GM21825 (cell line): Measurements from ENCODE around the gene ITGA3.

Experiments used
- ATAC-seq: cut with Tn5 transposase; IDR thresholded peaks from one replicate; pipeline ENCODE4 v1.9.1; 2021; ENCODE audit warnings: mild to moderate bottlenecking, moderate library complexity; ENCODE audit not compliant: unreplicated experiment

The ITGA3 gene

DNA sequence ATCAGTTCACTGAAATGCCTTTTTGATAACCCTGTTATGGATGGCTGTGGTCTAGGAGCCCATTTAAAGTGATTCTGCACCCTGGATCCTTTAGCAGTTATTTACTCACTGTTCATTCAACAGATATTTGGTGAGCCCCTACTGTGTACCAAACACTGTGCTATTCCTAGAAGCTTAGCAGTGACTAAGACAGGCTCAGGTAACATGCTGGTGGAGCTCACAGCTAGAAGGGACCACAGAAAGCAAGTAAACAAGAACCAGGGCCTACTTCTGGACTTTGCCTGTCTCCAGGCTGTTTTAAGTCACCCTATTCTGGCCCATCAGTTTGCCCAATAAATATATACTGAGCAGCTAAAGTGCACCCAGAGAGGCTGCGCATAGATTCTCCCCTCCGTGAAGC lies 11.1 kb downstream of the ITGA3 start:
- no peak for ATAC-seq

DNA sequence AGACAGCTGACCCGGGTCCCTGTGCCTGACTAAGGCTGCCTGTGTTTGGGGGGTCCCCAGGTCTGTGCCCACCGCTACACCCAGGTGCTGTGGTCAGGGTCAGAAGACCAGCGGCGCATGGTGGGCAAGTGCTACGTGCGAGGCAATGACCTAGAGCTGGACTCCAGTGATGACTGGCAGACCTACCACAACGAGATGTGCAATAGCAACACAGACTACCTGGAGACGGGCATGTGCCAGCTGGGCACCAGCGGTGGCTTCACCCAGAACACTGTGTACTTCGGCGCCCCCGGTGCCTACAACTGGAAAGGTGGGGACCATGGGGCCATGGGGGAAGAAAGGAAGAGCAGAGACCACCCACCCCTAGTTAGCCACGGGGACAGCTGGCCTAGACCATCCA lies 12.1 kb downstream of the ITGA3 start:
- no peak for ATAC-seq

GRCh38 chr17:50070908-50071680 lies 15.2 kb downstream of the ITGA3 start:
- ATAC-seq, result no peak

- no peak for ATAC-seq
Measured at GRCh38 chr17:50071692-50072091, 15.8 kb downstream of the ITGA3 start.

DNA sequence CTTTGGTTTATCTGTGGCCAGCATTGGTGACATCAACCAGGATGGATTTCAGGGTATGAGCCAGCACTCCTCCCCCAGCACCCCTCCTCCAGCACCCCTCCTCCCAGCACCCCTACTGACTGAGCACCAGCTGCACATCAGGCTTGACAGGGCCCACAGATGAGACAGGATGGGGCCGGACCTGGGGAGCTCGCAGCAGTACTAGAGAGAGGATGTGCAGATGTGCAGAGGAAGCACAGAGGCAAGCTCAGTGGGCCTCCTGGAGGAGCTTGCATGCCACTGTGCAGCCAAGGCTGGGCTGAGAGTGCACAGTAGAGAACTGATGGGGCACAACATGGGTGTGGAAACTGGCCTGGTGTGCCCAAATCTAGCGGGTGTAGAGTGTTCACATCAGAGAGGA lies 16.2 kb downstream of the ITGA3 start:
- ATAC-seq, result no peak

GRCh38 chr17:50072925-50073324 lies 17.0 kb downstream of the ITGA3 start:
- no peak for ATAC-seq

GRCh38 chr17:50074227-50074626 lies 18.3 kb downstream of the ITGA3 start:
- no peak for ATAC-seq

DNA sequence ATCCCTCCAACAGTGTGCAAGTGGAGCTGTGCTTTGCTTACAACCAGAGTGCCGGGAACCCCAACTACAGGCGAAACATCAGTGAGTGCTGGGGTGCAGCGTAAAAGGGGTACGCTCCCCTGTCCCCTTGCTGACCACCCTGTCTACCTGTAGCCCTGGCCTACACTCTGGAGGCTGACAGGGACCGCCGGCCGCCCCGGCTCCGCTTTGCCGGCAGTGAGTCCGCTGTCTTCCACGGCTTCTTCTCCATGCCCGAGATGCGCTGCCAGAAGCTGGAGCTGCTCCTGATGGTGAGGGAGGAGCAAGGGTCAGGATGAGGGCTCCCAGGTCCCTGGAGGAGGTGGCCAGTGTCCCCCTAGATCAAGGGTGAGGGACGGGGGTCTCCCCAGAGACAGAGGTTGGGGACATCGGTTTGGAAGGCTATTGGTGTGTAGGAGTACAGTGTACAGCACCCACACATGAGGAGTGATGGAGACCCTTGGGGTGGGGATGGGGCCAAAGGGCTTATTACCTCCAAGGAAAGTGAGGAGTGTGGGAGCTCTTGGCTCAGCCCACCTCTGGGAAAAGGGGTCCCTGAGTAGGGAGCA lies 19.6 kb downstream of the ITGA3 start:
- no peak for ATAC-seq

GRCh38 chr17:50076221-50076590 lies 20.3 kb downstream of the ITGA3 start:
- no peak for ATAC-seq

- ATAC-seq, result no peak
Measured at GRCh38 chr17:50076591-50077235, 20.8 kb downstream of the ITGA3 start.

- ATAC-seq, result no peak
Measured at GRCh38 chr17:50078430-50078829, 22.5 kb downstream of the ITGA3 start.

DNA sequence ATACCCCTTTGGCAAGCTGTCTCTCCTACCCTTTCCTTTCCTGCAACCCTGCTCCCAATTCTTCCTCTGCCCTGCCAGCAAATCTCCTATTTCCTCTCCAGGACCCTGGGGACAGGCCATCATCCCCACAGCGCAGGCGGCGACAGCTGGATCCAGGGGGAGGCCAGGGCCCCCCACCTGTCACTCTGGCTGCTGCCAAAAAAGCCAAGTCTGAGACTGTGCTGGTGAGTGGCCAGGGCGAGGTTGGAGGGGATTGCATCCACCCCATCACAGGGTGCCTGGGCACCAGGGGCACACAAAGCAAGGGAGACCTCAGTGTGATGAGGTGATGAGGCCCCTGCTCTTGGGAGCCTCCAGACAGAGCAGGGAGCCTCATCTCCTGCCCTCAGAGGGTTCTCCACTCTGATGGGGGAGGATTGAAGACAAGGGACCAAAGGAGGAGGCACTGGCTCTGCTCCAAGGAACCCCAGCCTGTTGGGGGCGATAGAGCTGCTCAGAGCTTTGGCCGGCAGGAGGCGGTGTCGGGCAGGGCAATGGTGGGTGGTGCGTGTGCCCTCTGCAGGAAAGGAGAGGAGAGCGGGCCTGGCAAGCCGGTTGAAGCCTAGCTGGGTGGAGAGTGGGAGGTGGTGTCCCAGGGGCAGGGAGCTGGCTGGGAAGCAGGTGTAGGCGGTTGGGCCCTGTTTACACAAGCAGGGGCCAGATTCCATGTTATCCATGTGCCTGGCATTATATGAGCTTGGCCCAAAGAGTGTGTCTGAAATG lies 23.6 kb downstream of the ITGA3 start:
- no peak for ATAC-seq

GRCh38 chr17:50080096-50080480 lies 24.2 kb downstream of the ITGA3 start:
- no peak for ATAC-seq

DNA sequence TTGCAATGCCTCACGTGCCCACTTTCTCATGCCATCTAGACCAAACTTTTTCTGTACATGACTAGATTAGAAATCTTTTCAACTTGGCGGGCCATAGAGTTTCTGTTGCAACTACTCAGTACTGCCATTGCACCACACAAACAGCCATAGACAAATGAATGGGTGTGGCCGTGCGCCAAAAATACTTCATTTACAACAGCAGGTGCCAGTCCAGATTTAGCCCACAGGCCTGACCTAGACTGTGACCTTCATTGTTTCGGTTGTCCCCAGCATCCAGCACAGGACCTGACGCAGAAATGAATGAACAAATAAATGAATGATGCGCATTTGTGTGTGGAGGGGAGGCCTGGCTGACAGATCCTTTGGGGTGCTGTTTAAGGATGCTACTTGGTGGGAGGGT lies 24.9 kb downstream of the ITGA3 start:
- no peak for ATAC-seq

DNA sequence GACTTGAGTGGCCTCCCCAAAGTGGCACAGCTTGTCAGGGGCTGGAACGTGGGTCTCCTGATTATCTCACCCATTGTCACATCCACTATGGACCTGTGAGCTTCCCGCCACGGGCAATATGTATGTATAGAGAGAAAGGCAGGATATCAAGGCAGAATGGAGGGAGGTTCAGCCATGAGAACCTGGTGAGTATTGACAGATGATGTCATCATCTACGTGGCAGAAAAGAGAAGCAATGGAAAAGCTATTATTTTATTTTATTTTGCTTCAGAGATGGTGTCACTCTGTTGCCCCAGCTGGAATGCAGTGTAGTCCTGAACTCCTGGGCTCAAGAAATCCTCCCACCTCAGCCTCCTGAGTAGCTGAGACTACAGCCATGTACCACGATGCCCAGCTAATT lies 25.8 kb downstream of the ITGA3 start:
- ATAC-seq, result no peak

GRCh38 chr17:50087246-50087911 lies 31.5 kb downstream of the ITGA3 start:
- ATAC-seq, result no peak

DNA sequence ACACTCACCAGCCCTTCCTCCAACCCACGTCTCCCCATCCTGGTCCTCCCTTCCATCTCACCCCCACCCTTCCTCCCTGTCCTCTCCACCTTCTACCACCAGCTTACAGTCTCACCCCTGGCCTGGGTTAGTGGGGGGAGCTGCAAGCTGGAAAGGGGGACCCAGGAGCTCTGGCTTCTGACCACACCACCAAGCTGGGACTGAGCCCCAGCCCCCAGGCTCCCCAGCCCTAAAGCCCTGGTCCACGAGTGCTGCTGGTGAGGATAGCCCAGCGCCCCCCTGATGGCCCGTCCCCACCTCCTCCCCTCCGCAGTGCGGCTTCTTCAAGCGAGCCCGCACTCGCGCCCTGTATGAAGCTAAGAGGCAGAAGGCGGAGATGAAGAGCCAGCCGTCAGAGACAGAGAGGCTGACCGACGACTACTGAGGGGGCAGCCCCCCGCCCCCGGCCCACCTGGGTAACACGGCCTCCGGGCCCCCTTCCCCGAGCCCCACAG lies 32.0 kb downstream of the ITGA3 start:
- ATAC-seq, result no peak

DNA sequence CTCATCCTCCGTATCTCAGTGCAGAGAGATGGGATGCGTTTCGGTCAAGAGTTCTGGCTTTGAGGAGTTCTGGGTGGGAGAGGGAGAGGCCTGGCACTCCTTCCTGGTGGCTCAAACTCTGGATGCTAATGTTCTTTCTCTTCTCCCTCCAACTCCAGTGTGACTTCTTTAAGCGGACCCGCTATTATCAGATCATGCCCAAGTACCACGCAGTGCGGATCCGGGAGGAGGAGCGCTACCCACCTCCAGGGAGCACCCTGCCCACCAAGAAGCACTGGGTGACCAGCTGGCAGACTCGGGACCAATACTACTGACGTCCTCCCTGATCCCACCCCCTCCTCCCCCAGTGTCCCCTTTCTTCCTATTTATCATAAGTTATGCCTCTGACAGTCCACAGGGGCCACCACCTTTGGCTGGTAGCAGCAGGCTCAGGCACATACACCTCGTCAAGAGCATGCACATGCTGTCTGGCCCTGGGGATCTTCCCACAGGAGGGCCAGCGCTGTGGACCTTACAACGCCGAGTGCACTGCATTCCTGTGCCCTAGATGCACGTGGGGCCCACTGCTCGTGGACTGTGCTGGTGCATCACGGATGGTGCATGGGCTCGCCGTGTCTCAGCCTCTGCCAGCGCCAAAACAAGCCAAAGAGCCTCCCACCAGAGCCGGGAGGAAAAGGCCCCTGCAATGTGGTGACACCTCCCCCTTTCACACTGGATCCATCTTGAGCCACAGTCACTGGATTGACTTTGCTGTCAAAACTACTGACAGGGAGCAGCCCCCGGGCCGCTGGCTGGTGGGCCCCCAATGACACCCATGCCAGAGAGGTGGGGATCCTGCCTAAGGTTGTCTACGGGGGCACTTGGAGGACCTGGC lies 33.3 kb downstream of the ITGA3 start:
- ATAC-seq, result no peak

DNA sequence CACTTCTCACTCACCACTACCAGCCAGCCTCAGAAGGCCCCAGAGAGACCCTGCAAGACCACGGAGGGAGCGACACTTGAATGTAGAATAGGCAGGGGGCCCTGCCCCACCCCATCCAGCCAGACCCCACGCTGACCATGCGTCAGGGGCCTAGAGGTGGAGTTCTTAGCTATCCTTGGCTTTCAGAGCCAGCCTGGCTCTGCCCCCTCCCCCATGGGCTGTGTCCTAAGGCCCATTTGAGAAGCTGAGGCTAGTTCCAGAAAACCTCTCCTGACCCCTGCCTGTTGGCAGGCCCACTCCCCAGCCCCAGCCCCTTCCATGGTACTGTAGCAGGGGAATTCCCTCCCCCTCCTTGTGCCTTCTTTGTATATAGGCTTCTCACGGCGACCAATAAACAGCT lies 34.2 kb downstream of the ITGA3 start:
- no peak for ATAC-seq
